ENCODE results near the gene FRMD4A.

Gene FRMD4A

DNA sequence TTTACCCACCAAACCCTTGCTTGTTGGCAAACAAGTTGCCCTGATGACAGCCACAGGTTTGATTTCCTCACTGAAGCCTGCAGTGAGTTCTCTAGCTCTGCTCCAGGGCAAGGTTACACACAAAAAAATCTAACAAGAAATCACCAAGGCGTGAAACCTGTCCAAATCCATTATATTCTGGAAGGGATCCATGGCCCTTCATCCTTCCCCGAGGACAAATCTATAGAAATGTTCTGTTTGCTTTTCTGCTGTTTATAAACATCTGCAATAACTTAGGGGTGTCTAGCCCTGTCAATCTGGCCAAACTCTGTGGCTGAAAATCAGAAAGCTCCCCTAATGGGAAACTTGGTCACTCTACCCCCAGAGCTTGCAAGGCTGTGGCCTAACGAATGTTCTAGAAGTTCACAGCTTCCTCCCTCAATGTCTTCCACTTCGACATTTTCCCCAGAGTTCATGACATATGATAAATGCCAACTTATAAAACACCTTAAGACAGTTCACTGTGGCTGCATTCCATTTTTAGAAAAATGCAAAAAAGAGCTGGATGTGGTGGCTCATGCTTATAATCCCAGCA is 579.4 kb downstream of the FRMD4A start:
- H3K4me1 ChIP-seq (ENCODE audit: insufficient read depth, poor library complexity, severe bottlenecking), result peaks cover 4% of the 10 kb centered on the region
- no peak for ATAC-seq (ENCODE audit: low read depth)
- DNase-seq (ENCODE audit: low spot score), result no peak

DNA sequence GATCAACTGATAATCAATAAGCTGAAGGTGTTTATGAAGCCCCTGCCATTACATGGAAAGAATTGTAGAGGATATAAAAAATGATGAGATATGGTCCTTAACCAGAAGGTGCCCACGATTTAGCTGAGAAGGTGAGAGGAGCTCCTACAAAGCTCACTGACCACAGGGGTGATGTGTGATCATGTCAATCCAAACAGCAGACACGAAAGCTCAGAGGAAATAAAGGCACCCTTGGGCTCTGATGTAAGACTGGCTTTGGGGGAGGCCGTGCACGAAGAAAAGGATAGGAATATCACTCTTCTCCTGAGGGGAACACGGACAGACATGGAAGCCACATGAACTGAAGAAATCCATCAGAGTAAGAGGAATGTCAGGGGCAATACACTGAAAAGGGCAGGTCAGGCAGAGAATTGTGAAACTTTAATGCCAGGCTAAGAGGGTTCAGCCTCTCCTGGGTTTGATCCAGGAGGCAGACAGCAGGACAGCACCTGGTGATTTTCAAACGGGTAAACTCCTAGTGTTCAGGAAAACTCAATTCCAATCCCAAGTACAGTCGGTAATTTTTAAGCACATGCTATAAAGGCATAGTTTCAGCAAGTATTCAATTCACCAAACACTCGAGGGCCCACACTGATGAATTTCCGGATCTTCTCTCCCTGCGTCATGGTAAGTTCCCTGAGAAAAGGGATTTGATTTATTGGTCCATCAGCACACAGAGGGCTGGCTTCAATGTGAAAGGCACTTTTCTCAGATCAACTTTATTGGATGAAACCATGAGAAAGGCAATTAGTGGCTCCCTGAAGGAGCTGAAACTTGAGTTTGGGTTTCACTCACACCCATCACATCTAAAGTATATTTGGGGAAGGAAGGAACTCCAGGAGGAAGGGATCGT is 580.2 kb downstream of the FRMD4A start:
- no peak for ATAC-seq (ENCODE audit: low read depth)
- DNase-seq (ENCODE audit: low spot score), result no peak
- TF ChIP-seq, protein P1, sequence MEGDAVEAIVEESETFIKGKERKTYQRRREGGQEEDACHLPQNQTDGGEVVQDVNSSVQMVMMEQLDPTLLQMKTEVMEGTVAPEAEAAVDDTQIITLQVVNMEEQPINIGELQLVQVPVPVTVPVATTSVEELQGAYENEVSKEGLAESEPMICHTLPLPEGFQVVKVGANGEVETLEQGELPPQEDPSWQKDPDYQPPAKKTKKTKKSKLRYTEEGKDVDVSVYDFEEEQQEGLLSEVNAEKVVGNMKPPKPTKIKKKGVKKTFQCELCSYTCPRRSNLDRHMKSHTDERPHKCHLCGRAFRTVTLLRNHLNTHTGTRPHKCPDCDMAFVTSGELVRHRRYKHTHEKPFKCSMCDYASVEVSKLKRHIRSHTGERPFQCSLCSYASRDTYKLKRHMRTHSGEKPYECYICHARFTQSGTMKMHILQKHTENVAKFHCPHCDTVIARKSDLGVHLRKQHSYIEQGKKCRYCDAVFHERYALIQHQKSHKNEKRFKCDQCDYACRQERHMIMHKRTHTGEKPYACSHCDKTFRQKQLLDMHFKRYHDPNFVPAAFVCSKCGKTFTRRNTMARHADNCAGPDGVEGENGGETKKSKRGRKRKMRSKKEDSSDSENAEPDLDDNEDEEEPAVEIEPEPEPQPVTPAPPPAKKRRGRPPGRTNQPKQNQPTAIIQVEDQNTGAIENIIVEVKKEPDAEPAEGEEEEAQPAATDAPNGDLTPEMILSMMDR (IDR thresholded peaks at IDR 0.05; ENCODE audit: poor library complexity, severe bottlenecking), result no peak
- Histone ChIP-seq H3K4me3 (ENCODE audit: severe bottlenecking) (no peak overlapping the region), H3K9me3 (ENCODE audit: severe bottlenecking) (no peaks in the 10 kb centered on the region), H3K27me3 (ENCODE audit: insufficient read depth, poor library complexity, severe bottlenecking) (no peaks in the 10 kb centered on the region), H3K4me1 (ENCODE audit: insufficient read depth, poor library complexity, severe bottlenecking) (peaks cover 5% of the 10 kb centered on the region), H3K36me3 (ENCODE audit: low read depth) (no peaks in the 10 kb centered on the region), H3K27ac (ENCODE audit: poor library complexity, severe bottlenecking) (no peak overlapping the region)

More for the DNA sequence above, 579.4 kb downstream of the FRMD4A start:
- Histone ChIP-seq H3K4me3 (ENCODE audit: severe bottlenecking) (no peak overlapping the region), H3K36me3 (ENCODE audit: low read depth) (no peaks in the 10 kb centered on the region), H3K27me3 (ENCODE audit: insufficient read depth, poor library complexity, severe bottlenecking) (no peaks in the 10 kb centered on the region), H3K27ac (ENCODE audit: poor library complexity, severe bottlenecking) (no peak overlapping the region), H3K9me3 (ENCODE audit: severe bottlenecking) (no peaks in the 10 kb centered on the region)
- TF ChIP-seq, protein P1 (IDR thresholded peaks at IDR 0.05; ENCODE audit: poor library complexity, severe bottlenecking), result no peak

- Histone ChIP-seq H3K4me3 (ENCODE audit: severe bottlenecking) (no peak overlapping the region), H3K9me3 (ENCODE audit: severe bottlenecking) (no peaks in the 10 kb centered on the region), H3K36me3 (ENCODE audit: low read depth) (no peaks in the 10 kb centered on the region), H3K27me3 (ENCODE audit: insufficient read depth, poor library complexity, severe bottlenecking) (no peaks in the 10 kb centered on the region), H3K27ac (ENCODE audit: poor library complexity, severe bottlenecking) (no peak overlapping the region), H3K4me1 (ENCODE audit: insufficient read depth, poor library complexity, severe bottlenecking) (peaks cover 5% of the 10 kb centered on the region)
- TF ChIP-seq, protein P1 (IDR thresholded peaks at IDR 0.05; ENCODE audit: poor library complexity, severe bottlenecking), result no peak
- DNase-seq (ENCODE audit: low spot score) (no peak), ATAC-seq (ENCODE audit: low read depth) (no peak)
Observed at GRCh38 chr10:13745271-13745670, 585.5 kb downstream of the FRMD4A start.

DNA sequence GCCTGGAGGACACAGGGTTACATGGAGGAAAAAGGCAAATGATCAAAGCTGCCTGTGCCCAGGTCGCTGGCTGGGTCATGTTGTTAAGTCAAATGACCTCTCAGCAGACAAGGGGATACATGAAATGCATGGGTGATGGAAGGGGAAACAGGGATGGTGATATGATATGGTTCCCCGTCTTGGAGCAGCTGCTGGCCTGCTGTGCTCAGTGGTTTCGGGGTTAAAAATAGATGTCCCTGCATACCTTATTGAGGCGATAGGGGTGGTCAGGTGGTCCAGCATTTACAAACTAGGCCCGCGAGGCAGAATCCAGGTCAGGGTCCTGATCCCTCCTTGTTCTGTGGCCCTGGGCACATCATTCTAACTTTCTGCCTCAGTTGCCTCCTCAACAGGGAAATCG is 586.8 kb downstream of the FRMD4A start:
- ATAC-seq (ENCODE audit: low read depth) (no peak), DNase-seq (ENCODE audit: low spot score) (no peak)
- H3K27ac ChIP-seq (ENCODE audit: poor library complexity, severe bottlenecking), result no peak overlapping the region
- no peaks in the 10 kb centered on the region for H3K36me3 ChIP-seq (ENCODE audit: low read depth)
- H3K4me1 ChIP-seq (ENCODE audit: insufficient read depth, poor library complexity, severe bottlenecking), result peaks cover 5% of the 10 kb centered on the region
- H3K9me3 ChIP-seq (ENCODE audit: severe bottlenecking), result no peaks in the 10 kb centered on the region
- H3K4me3 ChIP-seq (ENCODE audit: severe bottlenecking), result no peak overlapping the region
- TF ChIP-seq, protein P1 (IDR thresholded peaks at IDR 0.05; ENCODE audit: poor library complexity, severe bottlenecking), result no peak
- H3K27me3 ChIP-seq (ENCODE audit: insufficient read depth, poor library complexity, severe bottlenecking), result no peaks in the 10 kb centered on the region
